Loucy (cell line): ENCODE results near the gene SUN5.

Experiments used
- H2AFZ ChIP-seq: fragments of 200-600 bp; sonication (generic); 2 replicates; pipeline ENCODE4 v1.6.0; 2016; ENCODE audit warnings: antibody characterized with exemption, mild to moderate bottlenecking, low read length, moderate library complexity
- H3F3A ChIP-seq: fragments of 200-600 bp; 2 replicates; pipeline ENCODE4 v1.6.0; 2016; ENCODE audit warnings: antibody characterized with exemption, low read depth, mild to moderate bottlenecking
- H3K27me3 ChIP-seq: fragments of 200-600 bp; sonication (generic); 2 replicates; pipeline ENCODE4 v1.6.1; 2014; ENCODE audit warnings: low read length, mild to moderate bottlenecking; ENCODE audit not compliant: insufficient read depth, poor library complexity, severe bottlenecking
- H3K36me3 ChIP-seq: fragments of 200-600 bp; sonication (generic); 2 replicates; pipeline ENCODE4 v1.6.1; 2016; ENCODE audit warnings: low read length; ENCODE audit not compliant: insufficient read depth
- H3K4me1 ChIP-seq: fragments of 200-600 bp; sonication (generic); 2 replicates; pipeline ENCODE4 v1.5.1; 2014; ENCODE audit warnings: low read length, mild to moderate bottlenecking; ENCODE audit not compliant: insufficient read depth, poor library complexity, severe bottlenecking
- H3K4me2 ChIP-seq: fragments of 200-600 bp; sonication (generic); 2 replicates; pipeline ENCODE4 v1.6.0; 2014; ENCODE audit warnings: antibody characterized with exemption, low read length, low read depth, mild to moderate bottlenecking; ENCODE audit not compliant: poor library complexity, severe bottlenecking
- H3K4me3 ChIP-seq: fragments of 200-600 bp; sonication (generic); 2 replicates; pipeline ENCODE4 v1.5.1; 2014; ENCODE audit warnings: low read length, mild to moderate bottlenecking, mixed read lengths; ENCODE audit not compliant: poor library complexity, severe bottlenecking
- H3K79me2 ChIP-seq: fragments of 200-600 bp; sonication (generic); 2 replicates; pipeline ENCODE4 v1.6.1; 2014; ENCODE audit warnings: low read length; ENCODE audit not compliant: insufficient read depth
- H3K9ac ChIP-seq: fragments of 200-600 bp; sonication (generic); 2 replicates; pipeline ENCODE4 v1.6.0; 2014; ENCODE audit warnings: mild to moderate bottlenecking, low read depth, low read length, moderate library complexity; ENCODE audit not compliant: poor library complexity, severe bottlenecking
- H3K9me2 ChIP-seq: fragments of 200-600 bp; sonication (generic); replicated peaks from 2 replicates; pipeline ENCODE4 v1.6.1; 2016; ENCODE audit warnings: low read depth, low read length, mixed read lengths
- H3K9me3 ChIP-seq: fragments of 200-600 bp; sonication (generic); 2 replicates; pipeline ENCODE4 v1.6.1; 2014; ENCODE audit warnings: mild to moderate bottlenecking, antibody characterized with exemption, low read length, low read depth; ENCODE audit not compliant: insufficient read depth
- H4K20me1 ChIP-seq: fragments of 200-600 bp; sonication (generic); 2 replicates; pipeline ENCODE4 v1.6.0; 2014; ENCODE audit warnings: antibody characterized with exemption, low read length, mild to moderate bottlenecking; ENCODE audit not compliant: insufficient read depth, poor library complexity, severe bottlenecking
- CTCF ChIP-seq: fragments of 200-600 bp; sonication (generic); conservative IDR thresholded peaks from 2 replicates; pipeline ENCODE4 v1.5.1; 2014; ENCODE audit warnings: mild to moderate bottlenecking, antibody characterized with exemption, low read length
- EZH2phosphoT487 ChIP-seq: fragments of 200-600 bp; IDR thresholded peaks from 2 replicates; pipeline ENCODE4 v1.6.1; 2018; ENCODE audit warnings: antibody characterized with exemption, mild to moderate bottlenecking, moderate library complexity, borderline replicate concordance

Gene SUN5

GRCh38 chr20:32968478-32969241 is 35.6 kb downstream of the SUN5 start:
- no peak overlapping the region for H3K4me3 ChIP-seq
- no peaks in the 10 kb centered on the region for H3K9me3 ChIP-seq
- no peaks in the 10 kb centered on the region for H3K36me3 ChIP-seq
- H3K4me2 ChIP-seq = peak overlapping the region; percentile 21
- no peaks in the 10 kb centered on the region for H3K79me2 ChIP-seq
- H4K20me1 ChIP-seq = no peaks in the 10 kb centered on the region
- H3K27me3 ChIP-seq = no peaks in the 10 kb centered on the region
- H3F3A ChIP-seq = peaks cover 20% of the 10 kb centered on the region
- no peak for TF ChIP-seq EZH2phosphoT487
- no peak for TF ChIP-seq CTCF
- peak overlapping the region; percentile 89 for H3K9ac ChIP-seq
- H3K4me1 ChIP-seq = peaks cover 83% of the 10 kb centered on the region
- H3K9me2 ChIP-seq = no peaks in the 10 kb centered on the region
- peak overlapping the region; percentile 48 for H2AFZ ChIP-seq

GRCh38 chr20:32967961-32968457 is 36.2 kb downstream of the SUN5 start:
- H4K20me1 ChIP-seq = no peaks in the 10 kb centered on the region
- TF ChIP-seq CTCF (no peak), EZH2phosphoT487 (no peak)
- H3F3A ChIP-seq = peaks cover 20% of the 10 kb centered on the region
- no peaks in the 10 kb centered on the region for H3K36me3 ChIP-seq
- no peaks in the 10 kb centered on the region for H3K9me2 ChIP-seq
- no peak overlapping the region for H2AFZ ChIP-seq
- H3K9me3 ChIP-seq = no peaks in the 10 kb centered on the region
- H3K27me3 ChIP-seq = no peaks in the 10 kb centered on the region
- H3K4me2 ChIP-seq = peak overlapping the region; percentile 52
- H3K4me1 ChIP-seq = peaks cover 76% of the 10 kb centered on the region
- H3K79me2 ChIP-seq = no peaks in the 10 kb centered on the region
- no peak overlapping the region for H3K4me3 ChIP-seq
- peak overlapping the region; percentile 63 for H3K9ac ChIP-seq

- Histone ChIP-seq H3K27me3 (no peaks in the 10 kb centered on the region), H3K4me1 (peaks cover 72% of the 10 kb centered on the region)
These were observed 37.1 kb downstream of the SUN5 start for GRCh38 chr20:32966881-32967781.

More at GRCh38 chr20:32966881-32967781, 37.1 kb downstream of the SUN5 start:
- H3K9me3 ChIP-seq = no peaks in the 10 kb centered on the region
- no peaks in the 10 kb centered on the region for H3K79me2 ChIP-seq
- no peaks in the 10 kb centered on the region for H4K20me1 ChIP-seq
- H3F3A ChIP-seq = peaks cover 20% of the 10 kb centered on the region
- H3K36me3 ChIP-seq = no peaks in the 10 kb centered on the region
- peak overlapping the region; percentile 63 for H3K9ac ChIP-seq
- H3K4me2 ChIP-seq = peak overlapping the region; percentile 52
- no peak overlapping the region for H2AFZ ChIP-seq
- peak overlapping the region; percentile 5 for H3K4me3 ChIP-seq
- TF ChIP-seq EZH2phosphoT487 (no peak), CTCF (no peak)
- H3K9me2 ChIP-seq = no peaks in the 10 kb centered on the region
